PC-9 (cell line): Measurements from ENCODE around the gene SIGLEC6.

Source experiments
- EZH2 ChIP-seq: fragments of 200-600 bp; sonication (generic); IDR thresholded peaks from 2 replicates; pipeline ENCODE4 v1.8.0; 2017; ENCODE audit warnings: antibody characterized with exemption, low read depth
- TF ChIP-seq, protein P1 (sequence below): fragments of 200-600 bp; sonication (generic); conservative IDR thresholded peaks from 2 replicates; pipeline ENCODE4 v1.6.1; 2017; ENCODE audit warnings: mixed run types, antibody characterized with exemption, mild to moderate bottlenecking, moderate library complexity

DNA sequence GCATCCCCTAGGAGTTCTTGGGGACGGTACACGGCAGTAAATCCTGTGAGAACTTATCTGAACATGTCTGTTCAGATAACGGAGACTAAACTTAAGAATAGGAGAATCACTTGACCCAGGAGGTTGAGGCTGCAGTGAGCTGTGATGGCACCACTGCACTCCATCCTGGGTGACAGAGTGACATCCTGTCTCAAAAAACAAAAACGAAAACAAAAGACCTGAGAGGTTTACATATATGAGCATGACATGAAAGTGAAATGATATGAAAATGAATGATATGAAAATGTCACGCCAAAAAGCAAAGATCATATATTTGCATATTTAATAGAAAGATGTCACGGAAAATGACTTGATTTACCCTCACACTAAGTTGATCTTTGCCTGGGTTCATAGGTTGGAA is 45.4 kb upstream of the SIGLEC6 start:
- TF ChIP-seq, protein P1, sequence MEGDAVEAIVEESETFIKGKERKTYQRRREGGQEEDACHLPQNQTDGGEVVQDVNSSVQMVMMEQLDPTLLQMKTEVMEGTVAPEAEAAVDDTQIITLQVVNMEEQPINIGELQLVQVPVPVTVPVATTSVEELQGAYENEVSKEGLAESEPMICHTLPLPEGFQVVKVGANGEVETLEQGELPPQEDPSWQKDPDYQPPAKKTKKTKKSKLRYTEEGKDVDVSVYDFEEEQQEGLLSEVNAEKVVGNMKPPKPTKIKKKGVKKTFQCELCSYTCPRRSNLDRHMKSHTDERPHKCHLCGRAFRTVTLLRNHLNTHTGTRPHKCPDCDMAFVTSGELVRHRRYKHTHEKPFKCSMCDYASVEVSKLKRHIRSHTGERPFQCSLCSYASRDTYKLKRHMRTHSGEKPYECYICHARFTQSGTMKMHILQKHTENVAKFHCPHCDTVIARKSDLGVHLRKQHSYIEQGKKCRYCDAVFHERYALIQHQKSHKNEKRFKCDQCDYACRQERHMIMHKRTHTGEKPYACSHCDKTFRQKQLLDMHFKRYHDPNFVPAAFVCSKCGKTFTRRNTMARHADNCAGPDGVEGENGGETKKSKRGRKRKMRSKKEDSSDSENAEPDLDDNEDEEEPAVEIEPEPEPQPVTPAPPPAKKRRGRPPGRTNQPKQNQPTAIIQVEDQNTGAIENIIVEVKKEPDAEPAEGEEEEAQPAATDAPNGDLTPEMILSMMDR = no peak
- no peak for TF ChIP-seq EZH2
